Cortex of kidney (tissue), 1 donor: ENCODE results near the gene SGK1.

Experiments
- DNase-seq: peaks from one replicate; lab custom pipeline; 2025; lab: John Stamatoyannopoulos, UW

Gene SGK1

GRCh38 chr6:134169871-134170486 is 147.9 kb downstream of the SGK1 start:
- no peak for DNase-seq

DNA sequence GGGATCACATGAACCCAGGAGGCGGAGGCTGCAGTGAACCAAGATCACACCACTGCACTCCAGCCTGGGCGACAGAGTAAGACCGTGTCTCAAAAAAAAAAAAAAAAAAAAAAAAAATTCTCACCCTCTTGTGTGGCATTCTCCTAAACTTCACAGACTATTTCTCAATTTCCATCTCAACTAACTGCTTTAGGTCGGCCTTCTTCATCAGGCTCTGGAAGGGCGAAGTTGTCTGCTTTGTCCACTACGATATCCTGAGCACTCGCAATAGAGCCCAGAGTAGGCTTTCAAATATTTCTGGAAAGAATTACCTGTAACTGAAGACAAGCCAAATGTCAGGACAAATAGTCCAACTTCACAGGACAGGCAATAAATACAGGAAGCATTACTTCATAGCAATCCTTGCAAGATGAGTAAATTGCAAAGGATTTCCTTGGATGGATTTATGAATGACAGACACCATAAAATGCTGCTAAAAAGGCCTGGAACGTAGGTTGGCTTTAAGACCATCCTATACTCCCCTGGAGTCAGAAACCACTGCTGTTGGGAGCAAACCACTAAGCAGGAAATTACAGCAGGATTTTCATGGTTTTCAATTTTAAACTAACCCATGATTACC is 149.2 kb downstream of the SGK1 start:
- no peak for DNase-seq

GRCh38 chr6:134166511-134167261 is 151.2 kb downstream of the SGK1 start:
- DNase-seq: no peak

GRCh38 chr6:134165561-134166201 is 152.2 kb downstream of the SGK1 start:
- DNase-seq: no peak

- DNase-seq: no peak
Observed at GRCh38 chr6:134164300-134164699, 153.6 kb downstream of the SGK1 start.

- no peak for DNase-seq
Observed at GRCh38 chr6:134162932-134163331, 155.0 kb downstream of the SGK1 start.

DNA sequence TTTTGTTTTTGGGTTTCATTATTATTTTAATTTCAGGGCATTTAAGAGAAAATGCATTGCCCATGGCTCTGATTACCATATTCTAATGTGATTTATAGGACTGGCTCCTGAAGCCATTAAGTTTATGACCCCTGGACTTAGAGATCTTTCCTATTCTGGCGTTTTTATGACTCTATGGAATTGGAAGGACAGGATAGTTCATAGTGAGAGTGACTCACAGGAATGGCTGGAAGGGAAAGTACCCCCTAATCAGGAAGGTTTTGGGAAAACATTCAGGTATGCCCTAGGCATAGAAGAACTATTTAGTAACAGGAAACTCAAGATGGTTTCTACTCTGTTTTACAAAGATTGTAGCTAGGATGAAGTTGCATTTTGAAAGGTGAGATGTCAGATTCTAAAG is 156.9 kb downstream of the SGK1 start:
- DNase-seq: no peak

- no peak for DNase-seq
Observed at GRCh38 chr6:134152767-134153485, 165.0 kb downstream of the SGK1 start.

GRCh38 chr6:134148566-134148965 is 169.3 kb downstream of the SGK1 start:
- DNase-seq: no peak

GRCh38 chr6:134147034-134147533 is 170.8 kb downstream of the SGK1 start:
- no peak for DNase-seq

DNA sequence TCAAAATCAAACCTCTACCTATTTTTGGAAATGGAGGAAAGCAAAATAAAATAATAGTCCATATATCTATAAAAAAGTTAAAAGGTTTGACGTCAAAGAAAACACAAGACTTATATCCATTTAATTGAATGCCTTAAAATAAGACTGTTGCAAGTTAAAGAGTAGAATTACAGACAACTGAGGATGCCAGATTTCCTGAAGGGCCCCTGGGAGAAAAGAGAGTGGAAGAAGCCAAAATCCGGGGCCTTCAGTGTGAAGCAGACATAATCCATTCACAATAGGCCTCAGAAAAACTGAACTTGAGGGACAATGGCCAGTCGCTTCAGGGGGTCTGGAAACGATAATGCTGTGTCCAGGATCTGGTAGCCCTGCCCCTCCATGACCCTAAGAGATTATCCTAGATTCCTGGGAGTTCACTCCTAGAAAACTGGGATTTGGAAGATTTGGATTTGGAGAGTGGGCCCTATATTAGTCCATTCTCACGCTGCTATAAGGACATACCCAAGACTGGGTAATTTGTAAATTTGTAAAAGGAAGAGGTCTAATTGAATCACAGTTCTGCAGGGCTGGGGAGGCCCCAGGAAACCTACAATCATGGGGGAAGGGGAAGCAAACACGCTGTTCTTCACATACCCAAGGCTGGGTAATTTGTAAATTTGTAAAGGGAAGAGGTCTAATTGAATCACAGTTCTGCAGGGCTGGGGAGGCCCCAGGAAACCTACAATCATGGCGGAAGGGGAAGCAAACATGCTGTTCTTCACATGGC is 171.5 kb downstream of the SGK1 start:
- DNase-seq: no peak

DNA sequence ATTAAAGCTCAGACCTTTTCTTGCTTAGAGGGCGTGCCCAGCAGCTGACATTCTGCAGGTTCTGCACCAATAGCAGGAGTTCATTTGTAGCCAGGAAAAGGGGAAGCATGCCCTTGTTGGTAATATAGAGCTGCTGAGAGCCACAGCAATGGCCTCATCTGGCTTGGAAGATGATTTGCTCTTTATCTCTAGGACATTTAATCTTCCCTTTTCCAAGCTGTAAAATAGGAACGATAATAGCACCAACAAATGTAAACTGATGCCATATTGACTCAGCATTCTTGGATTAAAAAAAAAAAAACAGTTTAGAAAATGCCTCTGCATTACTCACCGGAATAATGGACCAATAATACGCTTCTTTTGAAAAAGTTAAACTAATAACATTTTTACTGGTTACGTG is 172.1 kb downstream of the SGK1 start:
- no peak for DNase-seq

DNA sequence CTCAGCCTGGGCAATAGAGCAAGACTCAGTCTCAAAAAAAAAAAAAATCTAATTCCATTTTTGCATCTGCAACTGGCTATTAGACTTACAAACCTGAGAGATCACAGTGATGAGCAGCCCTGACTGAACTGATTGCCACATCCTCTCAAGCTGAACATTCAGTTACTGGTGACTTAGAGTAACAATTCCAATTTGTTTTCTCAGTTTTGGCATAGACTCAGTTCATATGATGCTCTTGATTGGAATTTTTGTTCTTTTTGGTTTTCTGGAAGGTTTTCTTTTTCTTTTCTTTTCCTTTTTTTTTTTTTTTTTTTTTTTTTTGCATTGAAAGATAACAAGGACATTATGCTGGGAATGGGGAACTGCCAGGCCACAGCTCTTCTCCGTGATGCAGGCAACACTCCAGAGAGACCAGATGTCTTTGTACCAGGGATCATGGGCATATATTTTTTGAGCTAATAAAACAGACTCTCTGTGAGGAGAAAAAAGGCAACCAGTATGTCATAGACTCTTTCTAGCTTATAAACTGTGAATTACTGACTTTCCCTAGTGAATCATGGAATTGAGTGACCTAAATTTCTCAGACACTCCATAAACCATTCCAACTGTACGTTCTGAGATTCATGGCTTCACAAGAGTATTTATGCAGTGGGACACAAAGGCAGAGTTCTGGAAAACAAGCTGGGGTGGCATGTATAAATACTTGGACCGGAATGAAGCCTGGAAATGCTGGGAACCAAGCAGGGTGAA is 179.5 kb downstream of the SGK1 start:
- no peak for DNase-seq

GRCh38 chr6:134134654-134135053 is 183.3 kb downstream of the SGK1 start:
- no peak for DNase-seq

- no peak for DNase-seq
Observed at GRCh38 chr6:134132494-134133141, 185.3 kb downstream of the SGK1 start.

- DNase-seq: no peak
Observed at GRCh38 chr6:134131530-134132139, 186.3 kb downstream of the SGK1 start.

DNA sequence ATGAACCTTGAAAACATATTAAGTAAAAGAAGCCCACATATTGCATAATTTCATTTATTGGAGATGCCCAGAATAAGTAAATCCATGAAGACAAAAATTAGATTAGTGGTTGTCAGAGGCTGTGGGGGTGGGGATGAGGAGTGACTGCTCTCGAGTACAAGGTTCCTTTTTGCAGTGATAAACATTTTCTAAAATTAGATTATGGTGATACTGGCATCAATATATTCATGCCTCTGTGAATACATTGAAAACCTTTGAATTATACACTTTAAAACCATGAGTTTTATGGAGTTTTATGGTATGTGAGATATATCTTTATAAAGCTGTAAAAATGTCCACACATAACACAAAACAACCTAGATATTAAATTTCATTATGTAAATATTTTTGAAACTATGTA is 189.8 kb downstream of the SGK1 start:
- no peak for DNase-seq

DNA sequence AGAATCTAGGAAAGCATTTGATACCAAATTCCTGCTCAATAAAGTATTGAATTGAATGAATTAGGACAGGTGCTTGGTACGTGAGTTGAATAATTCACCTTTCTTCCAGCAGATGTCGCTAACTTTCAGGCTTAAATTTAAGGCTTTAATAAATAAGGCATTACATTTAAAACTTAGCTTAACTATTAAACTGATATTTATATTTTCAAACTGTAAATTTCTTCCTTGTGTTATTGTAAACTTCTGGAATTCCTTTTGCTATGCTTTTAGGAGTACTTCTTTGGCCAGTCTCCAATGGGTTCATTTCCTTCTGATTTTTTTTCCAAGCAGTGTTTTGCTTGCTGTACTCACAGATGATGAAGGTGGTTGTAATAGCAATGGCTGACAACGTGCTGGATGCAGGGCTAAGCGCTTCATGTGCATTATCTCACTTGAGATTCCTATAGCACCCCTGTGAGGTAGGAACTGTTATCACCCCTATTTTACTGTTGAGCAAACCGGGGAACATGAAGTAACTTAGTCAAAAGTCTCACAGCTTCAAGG is 194.2 kb downstream of the SGK1 start:
- no peak for DNase-seq

DNA sequence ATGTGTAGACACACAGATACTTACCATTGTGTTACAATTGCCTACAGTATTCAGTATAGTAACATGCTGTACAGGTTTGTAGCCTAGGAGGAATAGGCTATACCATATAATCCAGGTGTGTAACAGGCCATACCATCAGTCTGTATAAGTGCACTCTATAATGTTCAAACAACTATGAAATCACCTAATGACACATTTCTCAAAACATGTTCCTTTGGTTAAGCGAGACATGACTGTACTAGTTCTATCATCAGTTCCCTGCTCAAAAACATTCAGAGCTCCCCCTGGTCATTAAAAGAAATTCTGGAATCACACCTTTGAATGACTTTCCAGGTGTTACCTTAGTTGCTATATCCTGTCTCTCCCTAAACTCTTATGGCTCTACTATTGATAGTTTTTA is 195.1 kb downstream of the SGK1 start:
- DNase-seq: no peak
